Stomach (tissue), 4 donors: ENCODE measurements around the gene CIT.

Source experiments
- POLR2A ChIP-seq, 4 donors: fragments of 450-650 bp; IDR thresholded peaks; one replicate each; pipeline ENCODE4 v1.6.1; 2016; ENCODE audit warnings: antibody characterized with exemption in 4 of 4, control low read depth in 2 of 4, mild to moderate bottlenecking in 1 of 4, moderate library complexity in 1 of 4
- POLR2AphosphoS5 ChIP-seq, 3 donors: sonication (generic); formaldehyde crosslinking; IDR thresholded peaks; one replicate each; pipeline ENCODE4 v1.6.1; 2016; ENCODE audit warnings: antibody characterized with exemption in 3 of 3
- TF ChIP-seq, protein P1 (sequence below), 7 experiments: fragments of 450-650 bp in 4 of 7; fragments of 200-600 bp in 3 of 7; sonication (generic) in 3 of 7; IDR thresholded peaks; one replicate each; pipeline ENCODE4 v1.5.1; 2016 to 2019; ENCODE audit warnings: antibody characterized with exemption in 7 of 7, control low read depth in 2 of 7, mild to moderate bottlenecking in 1 of 7

DNA sequence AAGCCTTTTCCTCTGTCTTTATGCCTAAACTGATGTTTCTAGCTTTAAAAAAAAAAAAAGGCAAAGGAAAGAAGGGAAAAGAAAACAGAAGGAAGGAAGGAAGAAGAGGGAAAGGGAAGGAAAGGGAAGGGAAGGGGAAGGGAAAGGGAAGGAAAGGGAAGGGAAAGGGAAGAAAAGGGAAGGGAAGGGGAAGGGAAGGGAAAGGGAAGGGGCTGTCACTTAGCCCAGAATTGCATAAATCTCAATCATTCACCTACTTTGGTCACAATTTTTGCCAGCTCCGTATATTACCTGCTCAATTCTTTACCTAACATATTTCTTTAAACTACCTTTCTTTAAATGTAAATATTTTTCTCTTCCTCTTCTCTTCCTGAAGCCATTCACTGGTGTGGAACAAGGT is 26.8 kb downstream of the CIT start:
- TF ChIP-seq POLR2A (IDR thresholded peaks at IDR 0.05) (no peak), POLR2AphosphoS5 (IDR thresholded peaks at IDR 0.05) (no peak)
- TF ChIP-seq, protein P1, sequence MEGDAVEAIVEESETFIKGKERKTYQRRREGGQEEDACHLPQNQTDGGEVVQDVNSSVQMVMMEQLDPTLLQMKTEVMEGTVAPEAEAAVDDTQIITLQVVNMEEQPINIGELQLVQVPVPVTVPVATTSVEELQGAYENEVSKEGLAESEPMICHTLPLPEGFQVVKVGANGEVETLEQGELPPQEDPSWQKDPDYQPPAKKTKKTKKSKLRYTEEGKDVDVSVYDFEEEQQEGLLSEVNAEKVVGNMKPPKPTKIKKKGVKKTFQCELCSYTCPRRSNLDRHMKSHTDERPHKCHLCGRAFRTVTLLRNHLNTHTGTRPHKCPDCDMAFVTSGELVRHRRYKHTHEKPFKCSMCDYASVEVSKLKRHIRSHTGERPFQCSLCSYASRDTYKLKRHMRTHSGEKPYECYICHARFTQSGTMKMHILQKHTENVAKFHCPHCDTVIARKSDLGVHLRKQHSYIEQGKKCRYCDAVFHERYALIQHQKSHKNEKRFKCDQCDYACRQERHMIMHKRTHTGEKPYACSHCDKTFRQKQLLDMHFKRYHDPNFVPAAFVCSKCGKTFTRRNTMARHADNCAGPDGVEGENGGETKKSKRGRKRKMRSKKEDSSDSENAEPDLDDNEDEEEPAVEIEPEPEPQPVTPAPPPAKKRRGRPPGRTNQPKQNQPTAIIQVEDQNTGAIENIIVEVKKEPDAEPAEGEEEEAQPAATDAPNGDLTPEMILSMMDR (IDR thresholded peaks at IDR 0.05): no peak
